ENCODE data around the gene OR2T1. TPM values are rescaled to one million over a fixed set of nuclear protein-coding genes. Genes with fewer than 3 reads are reported as not detected.

OR2T1 gene
- not detected for total RNA-seq
- not detected for polyA plus RNA-seq
- long read RNA-seq, donor 1, result 0 reads
- long read RNA-seq, donor 2, result 0 reads
- long read RNA-seq, donor 3, result 0 reads
- long read RNA-seq, donor 4, result 0 reads

- WGBS, result 61% methylated on average over 3 of the region's 3 CpGs
- no peaks in the 10 kb centered on the region for H3K27me3 ChIP-seq (ENCODE audit: control insufficient read depth, insufficient read depth)
- no peaks in the 10 kb centered on the region for H3K9me3 ChIP-seq (ENCODE audit: control insufficient read depth, low read length)
- H3K27ac ChIP-seq (ENCODE audit: low read length), result no peak within 1 kb of the TSS
- H3K4me1 ChIP-seq (ENCODE audit: control insufficient read depth, insufficient read depth, low read length), result no peaks in the 10 kb centered on the region
- DNase-seq (no peak), ATAC-seq (no peak)
- intact Hi-C loops (cut with DNase I), result no loop called here
- H3K4me3 ChIP-seq (ENCODE audit: low read length), result no peak within 1 kb of the TSS
These were observed at the start of gene OR2T1 for GRCh38 chr1:248402748-248403147. OR2T1 (plus strand) TSS chr1:248403048; CDS start chr1:248406148, 3,100 bp downstream.

GRCh38 chr1:248359415-248359814 is 43.4 kb upstream of the OR2T1 start:
- intact Hi-C loops (cut with DNase I), result no loop called here

DNA sequence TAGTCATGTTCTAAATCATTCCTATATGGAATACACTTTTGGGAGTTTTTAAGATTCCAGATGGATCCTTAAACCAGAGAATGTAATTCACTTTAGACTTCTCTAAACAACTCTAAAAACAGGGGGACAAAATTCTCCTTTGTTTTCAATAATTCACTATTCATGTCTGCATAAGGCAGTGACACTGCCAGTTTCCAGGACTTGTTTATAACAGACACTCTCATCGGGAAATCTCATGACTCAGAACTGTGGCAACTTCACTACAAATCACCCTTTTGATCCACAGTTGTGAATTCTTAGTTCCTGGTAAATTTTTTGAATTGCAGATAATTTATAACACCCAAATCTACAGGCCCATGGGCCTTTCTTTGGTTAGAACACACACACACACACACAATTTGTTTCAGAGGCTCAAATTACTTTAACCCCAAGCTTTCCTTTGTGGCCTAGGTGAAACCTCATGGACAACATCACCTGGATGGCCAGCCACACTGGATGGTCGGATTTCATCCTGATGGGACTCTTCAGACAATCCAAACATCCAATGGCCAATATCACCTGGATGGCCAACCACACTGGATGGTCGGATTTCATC is 41.6 kb upstream of the OR2T1 start, which contains the start of gene OR2T4:
Gene OR2T4 (plus strand): TSS at position 545 of the 595 bp plus-strand sequence. CDS start 0 bp downstream, at position 545.
- DNase-seq (no peak), ATAC-seq (no peak)
- Histone ChIP-seq H3K27ac (ENCODE audit: low read length) (no peak within 1 kb of the TSS), H3K4me1 (ENCODE audit: control insufficient read depth, insufficient read depth, low read length) (no peaks in the 10 kb centered on the region), H3K9me3 (ENCODE audit: control insufficient read depth, low read length) (no peaks in the 10 kb centered on the region), H3K27me3 (ENCODE audit: control insufficient read depth, insufficient read depth) (no peaks in the 10 kb centered on the region), H3K4me3 (ENCODE audit: low read length) (no peak within 1 kb of the TSS)
- intact Hi-C loops (cut with DNase I), result no loop called here
- 51% methylated on average over 3 of the region's 3 CpGs for WGBS

More at GRCh38 chr1:248359415-248359814, 43.4 kb upstream of the OR2T1 start:
- no peak overlapping the region for H3K4me3 ChIP-seq (ENCODE audit: low read length)
- no peak for DNase-seq
- H3K27me3 ChIP-seq (ENCODE audit: control insufficient read depth, insufficient read depth), result no peaks in the 10 kb centered on the region
- WGBS, result 69% methylated on average over 3 of the region's 3 CpGs
- no peaks in the 10 kb centered on the region for H3K9me3 ChIP-seq (ENCODE audit: control insufficient read depth, low read length)
- H3K27ac ChIP-seq (ENCODE audit: low read length), result no peak overlapping the region
- ATAC-seq, result no peak
- H3K4me1 ChIP-seq (ENCODE audit: control insufficient read depth, insufficient read depth, low read length), result no peaks in the 10 kb centered on the region

- DNase-seq (no peak), ATAC-seq (no peak)
- no peaks in the 10 kb centered on the region for H3K9me3 ChIP-seq (ENCODE audit: control insufficient read depth, low read length)
- H3K27me3 ChIP-seq (ENCODE audit: control insufficient read depth, insufficient read depth), result no peaks in the 10 kb centered on the region
- H3K27ac ChIP-seq (ENCODE audit: low read length), result no peak overlapping the region
- no peaks in the 10 kb centered on the region for H3K4me1 ChIP-seq (ENCODE audit: control insufficient read depth, insufficient read depth, low read length)
- intact Hi-C loops (cut with DNase I), result no loop called here
- no peak overlapping the region for H3K4me3 ChIP-seq (ENCODE audit: low read length)
These were observed 36.2 kb upstream of the OR2T1 start for GRCh38 chr1:248366609-248367008.

DNA sequence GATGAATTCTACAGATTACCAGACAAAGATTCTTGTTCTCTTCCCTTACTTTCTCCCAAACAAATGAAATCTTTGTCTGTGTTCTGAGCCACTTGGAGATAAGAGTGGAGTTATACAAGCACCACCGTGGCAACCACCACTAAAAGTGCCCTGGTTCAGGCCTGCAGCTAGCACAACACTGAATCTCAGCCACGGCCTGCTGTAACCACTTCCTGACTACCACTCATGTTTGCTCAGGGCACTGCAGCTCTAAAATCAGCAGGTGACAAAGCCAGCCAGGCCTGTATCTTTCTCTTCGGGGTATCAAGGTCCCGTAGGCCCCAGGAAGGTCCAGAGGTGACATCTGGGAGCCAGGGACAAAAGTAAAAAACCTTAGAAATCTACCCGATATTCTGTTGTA is 30.5 kb upstream of the OR2T1 start:
- H3K4me3 ChIP-seq (ENCODE audit: low read length), result no peak overlapping the region
- no peaks in the 10 kb centered on the region for H3K4me1 ChIP-seq (ENCODE audit: control insufficient read depth, insufficient read depth, low read length)
- no peak overlapping the region for H3K27ac ChIP-seq (ENCODE audit: low read length)
- DNase-seq (no peak), ATAC-seq (no peak)
- H3K9me3 ChIP-seq (ENCODE audit: control insufficient read depth, low read length), result peaks cover 2% of the 10 kb centered on the region
- 61% methylated on average over 5 of the region's 5 CpGs for WGBS
- intact Hi-C loops (cut with DNase I), result no loop called here
- H3K27me3 ChIP-seq (ENCODE audit: control insufficient read depth, insufficient read depth), result no peaks in the 10 kb centered on the region

DNA sequence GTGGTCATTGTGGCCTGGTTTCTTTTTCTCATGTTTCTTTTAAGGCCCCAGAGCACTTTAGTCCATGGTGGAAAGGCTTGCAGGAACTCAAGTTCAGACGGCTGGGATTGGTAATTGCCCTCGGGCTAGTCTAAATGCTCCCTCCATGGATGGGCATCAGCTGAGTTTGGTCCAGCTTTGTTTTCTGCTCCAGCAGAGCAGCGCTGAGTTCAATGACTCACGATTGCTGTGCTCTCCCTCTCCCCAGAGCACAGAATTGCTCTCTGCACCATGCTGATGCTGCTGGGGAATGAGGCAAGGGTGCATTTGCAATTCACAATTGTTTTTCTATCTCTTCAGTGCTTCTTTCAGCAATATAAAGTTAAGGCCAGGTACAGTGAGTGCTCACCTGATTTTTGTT is 29.1 kb upstream of the OR2T1 start:
- no peaks in the 10 kb centered on the region for H3K27me3 ChIP-seq (ENCODE audit: control insufficient read depth, insufficient read depth)
- H3K9me3 ChIP-seq (ENCODE audit: control insufficient read depth, low read length), result peaks cover 2% of the 10 kb centered on the region
- no peak overlapping the region for H3K27ac ChIP-seq (ENCODE audit: low read length)
- WGBS, result 71% methylated on average over 4 of the region's 4 CpGs
- no peak for DNase-seq
- H3K4me3 ChIP-seq (ENCODE audit: low read length), result no peak overlapping the region
- no peak for ATAC-seq
- intact Hi-C loops (cut with DNase I), result no loop called here
- H3K4me1 ChIP-seq (ENCODE audit: control insufficient read depth, insufficient read depth, low read length), result no peaks in the 10 kb centered on the region

GRCh38 chr1:248375446-248375845 is 27.4 kb upstream of the OR2T1 start, which contains the start of gene OR2T6:
OR2T6 (plus strand) TSS chr1:248375746; CDS start chr1:248387609, 11,863 bp downstream.
- intact Hi-C loops (cut with DNase I), result no loop called here
- Histone ChIP-seq H3K27ac (ENCODE audit: low read length) (no peak within 1 kb of the TSS), H3K9me3 (ENCODE audit: control insufficient read depth, low read length) (peaks cover 2% of the 10 kb centered on the region), H3K27me3 (ENCODE audit: control insufficient read depth, insufficient read depth) (no peaks in the 10 kb centered on the region), H3K4me1 (ENCODE audit: control insufficient read depth, insufficient read depth, low read length) (no peaks in the 10 kb centered on the region), H3K4me3 (ENCODE audit: low read length) (no peak within 1 kb of the TSS)
- ATAC-seq (no peak), DNase-seq (no peak)

DNA sequence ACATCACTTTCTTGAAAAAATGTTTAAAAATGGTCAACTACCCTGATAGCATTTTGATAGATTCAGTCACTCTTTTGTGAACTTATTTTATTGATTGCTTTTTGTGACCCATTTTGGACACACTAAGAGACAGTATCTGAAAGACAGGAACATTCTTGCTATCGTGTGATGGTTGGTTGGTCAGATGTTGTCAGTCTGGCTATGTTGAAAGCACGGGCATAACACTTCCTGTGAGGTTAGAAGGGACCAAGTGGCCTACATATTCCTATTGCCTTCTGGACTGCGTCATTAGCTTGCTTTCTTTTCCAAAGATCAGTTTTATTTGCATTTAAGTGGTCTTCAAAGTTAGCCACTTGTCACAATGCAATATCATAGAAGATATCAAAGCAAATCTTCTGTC is 25.9 kb upstream of the OR2T1 start:
- intact Hi-C loops (cut with DNase I), result no loop called here
- 54% methylated on average over 3 of the region's 3 CpGs for WGBS
- H3K27me3 ChIP-seq (ENCODE audit: control insufficient read depth, insufficient read depth), result no peaks in the 10 kb centered on the region
- no peak for ATAC-seq
- no peak overlapping the region for H3K4me3 ChIP-seq (ENCODE audit: low read length)
- peaks cover 2% of the 10 kb centered on the region for H3K9me3 ChIP-seq (ENCODE audit: control insufficient read depth, low read length)
- no peaks in the 10 kb centered on the region for H3K4me1 ChIP-seq (ENCODE audit: control insufficient read depth, insufficient read depth, low read length)
- no peak for DNase-seq
- no peak overlapping the region for H3K27ac ChIP-seq (ENCODE audit: low read length)

DNA sequence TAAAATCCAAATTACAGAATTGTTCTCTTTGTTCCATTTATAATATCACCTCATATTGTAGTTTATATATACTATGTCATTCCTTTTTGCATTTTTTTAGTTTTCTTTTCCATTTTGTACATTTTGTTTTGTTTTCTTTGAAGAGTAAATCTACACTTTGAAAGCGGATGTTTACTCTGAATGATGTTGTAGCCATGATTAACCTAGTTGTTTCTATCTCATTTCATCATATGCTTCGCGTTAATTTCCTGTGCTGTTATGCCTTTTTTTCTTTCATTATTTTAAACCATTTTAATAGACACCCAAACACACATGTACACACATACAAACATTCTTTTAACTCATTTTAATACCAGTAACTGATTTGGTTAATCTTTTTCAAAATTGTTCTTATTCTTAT is 22.0 kb upstream of the OR2T1 start:
- Histone ChIP-seq H3K4me3 (ENCODE audit: low read length) (no peak overlapping the region), H3K27ac (ENCODE audit: low read length) (no peak overlapping the region), H3K27me3 (ENCODE audit: control insufficient read depth, insufficient read depth) (no peaks in the 10 kb centered on the region), H3K9me3 (ENCODE audit: control insufficient read depth, low read length) (no peaks in the 10 kb centered on the region), H3K4me1 (ENCODE audit: control insufficient read depth, insufficient read depth, low read length) (no peaks in the 10 kb centered on the region)
- no peak for DNase-seq
- no peak for ATAC-seq
- intact Hi-C loops (cut with DNase I), result no loop called here
- 82% methylated on average over 3 of the region's 3 CpGs for WGBS

DNA sequence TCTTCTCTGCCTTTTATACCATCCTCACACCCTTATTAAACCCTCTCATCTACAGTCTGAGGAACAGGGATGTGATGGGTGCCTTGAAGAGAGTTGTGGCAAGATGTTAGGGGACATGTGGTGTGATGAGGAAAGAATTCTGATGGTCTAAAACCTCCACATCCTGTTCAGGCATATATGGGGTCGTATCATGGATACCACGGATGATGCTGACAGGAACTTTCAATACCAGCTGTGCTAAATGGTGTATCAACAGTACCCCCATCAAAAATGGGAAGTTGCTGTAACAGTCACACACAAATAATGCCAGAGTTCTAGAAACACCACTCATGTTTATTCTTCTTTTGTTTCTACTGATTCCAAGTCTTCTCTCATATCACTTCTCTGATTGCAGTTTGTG is 14.4 kb upstream of the OR2T1 start:
- peaks cover 2% of the 10 kb centered on the region for H3K9me3 ChIP-seq (ENCODE audit: control insufficient read depth, low read length)
- intact Hi-C loops (cut with DNase I), result no loop called here
- H3K4me1 ChIP-seq (ENCODE audit: control insufficient read depth, insufficient read depth, low read length), result no peaks in the 10 kb centered on the region
- no peaks in the 10 kb centered on the region for H3K27me3 ChIP-seq (ENCODE audit: control insufficient read depth, insufficient read depth)
- H3K4me3 ChIP-seq (ENCODE audit: low read length), result no peak overlapping the region
- ATAC-seq, result no peak
- 53% methylated on average over 2 of the region's 2 CpGs for WGBS
- H3K27ac ChIP-seq (ENCODE audit: low read length), result no peak overlapping the region
- no peak for DNase-seq

GRCh38 chr1:248393050-248393449 is 9.8 kb upstream of the OR2T1 start:
- no peak for DNase-seq
- Histone ChIP-seq H3K4me3 (ENCODE audit: low read length) (no peak overlapping the region), H3K4me1 (ENCODE audit: control insufficient read depth, insufficient read depth, low read length) (no peaks in the 10 kb centered on the region), H3K27me3 (ENCODE audit: control insufficient read depth, insufficient read depth) (no peaks in the 10 kb centered on the region), H3K27ac (ENCODE audit: low read length) (no peak overlapping the region), H3K9me3 (ENCODE audit: control insufficient read depth, low read length) (no peaks in the 10 kb centered on the region)
- no peak for ATAC-seq
- 39% methylated on average over 2 of the region's 2 CpGs for WGBS
- intact Hi-C loops (cut with DNase I), result no loop called here

- ATAC-seq, result no peak
These were observed 1.2 kb downstream of the OR2T1 start for GRCh38 chr1:248404024-248404423.

More at GRCh38 chr1:248404024-248404423, 1.2 kb downstream of the OR2T1 start:
- WGBS, result 90% methylated on average over 6 of the region's 6 CpGs
- Histone ChIP-seq H3K27me3 (ENCODE audit: control insufficient read depth, insufficient read depth) (no peaks in the 10 kb centered on the region), H3K4me1 (ENCODE audit: control insufficient read depth, insufficient read depth, low read length) (no peaks in the 10 kb centered on the region), H3K9me3 (ENCODE audit: control insufficient read depth, low read length) (no peaks in the 10 kb centered on the region), H3K4me3 (ENCODE audit: low read length) (no peak overlapping the region), H3K27ac (ENCODE audit: low read length) (no peak overlapping the region)
- intact Hi-C loops (cut with DNase I), result no loop called here
- DNase-seq, result no peak

Measured in right cardiac atrium (tissue), 5 donors.